HG03521 (cell line): Measurements from ENCODE around the gene EVA1C.
"Not testable (repeated sequence)": the region's sequence is repeated elsewhere in the genome, so short reads cannot be mapped to it uniquely, and the experiment has no call there.

Experiments used
- ATAC-seq: cut with Tn5 transposase; IDR thresholded peaks from one replicate; pipeline ENCODE4 v1.9.1; 2021; ENCODE audit warnings: mild to moderate bottlenecking, moderate library complexity; ENCODE audit not compliant: unreplicated experiment

EVA1C gene

GRCh38 chr21:32412162-32413014, at the start of gene EVA1C:
EVA1C (plus strand) TSS chr21:32412706; CDS start chr21:32412854, 148 bp downstream.
- ATAC-seq: no peak

- no peak for ATAC-seq
These were observed 48.1 kb upstream of the EVA1C start for GRCh38 chr21:32364387-32364786.

GRCh38 chr21:32364796-32365195, 47.7 kb upstream of the EVA1C start:
- ATAC-seq: no peak

- no peak for ATAC-seq
These were observed 46.3 kb upstream of the EVA1C start for GRCh38 chr21:32366191-32366590.

- no peak for ATAC-seq
These were observed 45.3 kb upstream of the EVA1C start for GRCh38 chr21:32367158-32367557.

GRCh38 chr21:32368386-32368785, 44.1 kb upstream of the EVA1C start:
- ATAC-seq: no peak

- ATAC-seq: not testable (repeated sequence)
These were observed 43.5 kb upstream of the EVA1C start for GRCh38 chr21:32368961-32369360.

- no peak for ATAC-seq
These were observed 41.3 kb upstream of the EVA1C start for GRCh38 chr21:32370998-32371766.

GRCh38 chr21:32371913-32372314, 40.6 kb upstream of the EVA1C start:
- ATAC-seq: no peak

GRCh38 chr21:32372755-32373154, 39.8 kb upstream of the EVA1C start:
- no peak for ATAC-seq

GRCh38 chr21:32377506-32377905, 35.0 kb upstream of the EVA1C start:
- ATAC-seq: no peak

GRCh38 chr21:32377991-32378390, 34.5 kb upstream of the EVA1C start:
- ATAC-seq: no peak

- no peak for ATAC-seq
These were observed 33.5 kb upstream of the EVA1C start for GRCh38 chr21:32378956-32379355.

- no peak for ATAC-seq
These were observed 31.6 kb upstream of the EVA1C start for GRCh38 chr21:32380940-32381339.

GRCh38 chr21:32381571-32381970, 30.9 kb upstream of the EVA1C start:
- ATAC-seq: no peak

- no peak for ATAC-seq
These were observed 30.3 kb upstream of the EVA1C start for GRCh38 chr21:32382108-32382644.

GRCh38 chr21:32383812-32384211, 28.7 kb upstream of the EVA1C start:
- no peak for ATAC-seq

GRCh38 chr21:32386195-32386870, 26.2 kb upstream of the EVA1C start:
- no peak for ATAC-seq

GRCh38 chr21:32387151-32387550, 25.4 kb upstream of the EVA1C start:
- ATAC-seq: no peak

GRCh38 chr21:32388306-32388705, 24.2 kb upstream of the EVA1C start:
- ATAC-seq: no peak

- ATAC-seq: no peak
These were observed 23.0 kb upstream of the EVA1C start for GRCh38 chr21:32389337-32390015.
